IPS-NIHi7 (cell line): ENCODE data around the gene SAMD10.
"Not testable (repeated sequence)": the region's sequence is repeated elsewhere in the genome, so short reads cannot be mapped to it uniquely, and the experiment has no call there.

Source experiments
- DNase-seq: peaks from one replicate; pipeline ENCODE4 v3.0.0; 2012; ENCODE audit warnings: mixed read lengths; ENCODE audit errors: extremely low spot score

Gene SAMD10

GRCh38 chr20:63979557-63980316 is at the start of gene SAMD10:
Gene SAMD10 (minus strand): TSS chr20:63979642. CDS start chr20:63979467, 175 bp downstream.
- DNase-seq, result peak; percentile 44

GRCh38 chr20:64027981-64028685 is 48.7 kb upstream of the SAMD10 start:
- no peak for DNase-seq

GRCh38 chr20:64025826-64026412 is 46.5 kb upstream of the SAMD10 start:
- no peak for DNase-seq

- no peak for DNase-seq
Observed at GRCh38 chr20:64025101-64025825, 45.8 kb upstream of the SAMD10 start.

GRCh38 chr20:64024141-64024990 is 44.9 kb upstream of the SAMD10 start:
- no peak for DNase-seq

GRCh38 chr20:64023361-64024140 is 44.1 kb upstream of the SAMD10 start:
- no peak for DNase-seq

- DNase-seq, result no peak
Observed at GRCh38 chr20:64022671-64023360, 43.4 kb upstream of the SAMD10 start.

- no peak for DNase-seq
Observed at GRCh38 chr20:64021124-64021975, 41.9 kb upstream of the SAMD10 start.

- no peak for DNase-seq
Observed at GRCh38 chr20:64015635-64016034, 36.2 kb upstream of the SAMD10 start.

- DNase-seq, result not testable (repeated sequence)
Observed at GRCh38 chr20:64012385-64013154, 33.1 kb upstream of the SAMD10 start.

GRCh38 chr20:64011366-64011779 is 31.9 kb upstream of the SAMD10 start:
- no peak for DNase-seq

GRCh38 chr20:64010711-64011237 is 31.3 kb upstream of the SAMD10 start:
- DNase-seq, result no peak

GRCh38 chr20:64009811-64010387 is 30.5 kb upstream of the SAMD10 start:
- DNase-seq, result no peak

- DNase-seq, result no peak
Observed at GRCh38 chr20:64006902-64007301, 27.5 kb upstream of the SAMD10 start.

GRCh38 chr20:64006490-64006889 is 27.0 kb upstream of the SAMD10 start:
- DNase-seq, result no peak

- DNase-seq, result no peak
Observed at GRCh38 chr20:64005394-64005793, 26.0 kb upstream of the SAMD10 start.

GRCh38 chr20:64003960-64004725 is 24.7 kb upstream of the SAMD10 start:
- no peak for DNase-seq
